GM18870 (cell line): ENCODE data around the gene FYB2.

Source experiments
- ATAC-seq: cut with Tn5 transposase; IDR thresholded peaks from one replicate; pipeline ENCODE4 v1.9.1; 2021; ENCODE audit warnings: moderate library complexity; ENCODE audit not compliant: unreplicated experiment

Gene FYB2

GRCh38 chr1:56726706-56727105, 92.5 kb downstream of the FYB2 start:
- no peak for ATAC-seq

GRCh38 chr1:56719171-56719570, 100.0 kb downstream of the FYB2 start:
- ATAC-seq, result no peak

- no peak for ATAC-seq
These were observed 104.0 kb downstream of the FYB2 start for GRCh38 chr1:56715156-56715555.

- no peak for ATAC-seq
These were observed 106.1 kb downstream of the FYB2 start for GRCh38 chr1:56713112-56713511.

- no peak for ATAC-seq
These were observed 107.1 kb downstream of the FYB2 start for GRCh38 chr1:56712150-56712549.

- no peak for ATAC-seq
These were observed 108.6 kb downstream of the FYB2 start for GRCh38 chr1:56710646-56711045.

- no peak for ATAC-seq
These were observed 109.2 kb downstream of the FYB2 start for GRCh38 chr1:56709995-56710394.

- ATAC-seq, result peak; percentile 60
These were observed 109.8 kb downstream of the FYB2 start for GRCh38 chr1:56709269-56709880.

- no peak for ATAC-seq
These were observed 111.8 kb downstream of the FYB2 start for GRCh38 chr1:56707379-56707778.

GRCh38 chr1:56703747-56704146, 115.5 kb downstream of the FYB2 start:
- ATAC-seq, result no peak

GRCh38 chr1:56696663-56697062, 122.5 kb downstream of the FYB2 start:
- no peak for ATAC-seq

GRCh38 chr1:56688522-56689026, 130.6 kb downstream of the FYB2 start:
- ATAC-seq, result peak; percentile 63

GRCh38 chr1:56686169-56686568, 133.0 kb downstream of the FYB2 start:
- no peak for ATAC-seq

GRCh38 chr1:56683569-56683968, 135.6 kb downstream of the FYB2 start:
- ATAC-seq, result no peak

GRCh38 chr1:56676571-56677035, 142.6 kb downstream of the FYB2 start:
- no peak for ATAC-seq

- no peak for ATAC-seq
These were observed 143.4 kb downstream of the FYB2 start for GRCh38 chr1:56675763-56676162.

- no peak for ATAC-seq
These were observed 146.6 kb downstream of the FYB2 start for GRCh38 chr1:56672579-56672978.

- no peak for ATAC-seq
These were observed 147.7 kb downstream of the FYB2 start for GRCh38 chr1:56671542-56671941.

GRCh38 chr1:56671085-56671484, 148.1 kb downstream of the FYB2 start:
- ATAC-seq, result no peak

GRCh38 chr1:56670350-56670749, 148.9 kb downstream of the FYB2 start:
- no peak for ATAC-seq
